Left renal cortex interstitium (tissue), 4 donors: Measurements from ENCODE around the gene SP1. TPM values are rescaled to one million over a fixed set of nuclear protein-coding genes. Genes with fewer than 3 reads are reported as not detected.

Experiments used
- polyA plus RNA-seq, 4 donors: library from polyadenylated mRNA; unstranded; fragments of 120-200 nt; gene quantifications; one replicate each; pipeline ENCODE4 v1.2.1, GENCODE V29; 2013; ENCODE audit not compliant: insufficient read length in 4 of 4

The SP1 gene
- polyA plus RNA-seq, 4 donors = 65.1 to 84.2 (median 78.0) TPM

Other genes starting within 250 kb of the SP1 start
- gene ZNF740, start 199.5 kb upstream of the SP1 start, polyA plus RNA-seq = 10 to 100 TPM; 64.1 to 80.8 (median 67.7) TPM
- gene CSAD, start 199.3 kb upstream of the SP1 start, polyA plus RNA-seq = 100 to 1,000 TPM in 2 of 4 donors, 10 to 100 TPM in 2; 25.9 to 126 (median 69.1) TPM
- gene ITGB7, start 172.9 kb upstream of the SP1 start, polyA plus RNA-seq = 1 to 10 TPM; 1.2 to 1.7 (median 1.3) TPM
- 10 to 100 TPM; 27.5 to 39.6 (median 36.5) TPM for gene RARG, start 148.0 kb upstream of the SP1 start, polyA plus RNA-seq
- gene ESPL1, start 111.9 kb upstream of the SP1 start, polyA plus RNA-seq = 10 to 100 TPM in 2 of 4 donors, 1 to 10 TPM in 2; 8.7 to 18.1 (median 11.4) TPM
- 100 to 1,000 TPM; 589 to 875 (median 641) TPM for gene PFDN5, start 84.6 kb upstream of the SP1 start, polyA plus RNA-seq
- 10 to 100 TPM; 48.4 to 60.0 (median 57.7) TPM for gene MYG1, start 80.5 kb upstream of the SP1 start, polyA plus RNA-seq
- 10 to 100 TPM; 68.2 to 95.5 (median 83.3) TPM for gene AAAS, start 58.6 kb upstream of the SP1 start, polyA plus RNA-seq
- gene SP7, start 43.8 kb upstream of the SP1 start, polyA plus RNA-seq = under 1 TPM; 0.21 to 0.41 (median 0.29) TPM
- under 1 TPM; 0.24 to 0.65 (median 0.45) TPM for gene AMHR2, start 43.7 kb downstream of the SP1 start, polyA plus RNA-seq
- gene PRR13, start 61.6 kb downstream of the SP1 start, polyA plus RNA-seq = 100 to 1,000 TPM; 159 to 202 (median 174) TPM
- gene PCBP2, start 71.9 kb downstream of the SP1 start, polyA plus RNA-seq = 1,000 to 10,000 TPM in 3 of 4 donors, 100 to 1,000 TPM in 1; 971 to 1,152 (median 1,079) TPM
- gene MAP3K12, start 119.3 kb downstream of the SP1 start, polyA plus RNA-seq = 10 to 100 TPM; 17.6 to 37.8 (median 28.6) TPM
- gene TARBP2, start 121.1 kb downstream of the SP1 start, polyA plus RNA-seq = 10 to 100 TPM; 40.6 to 60.3 (median 53.4) TPM
- gene NPFF, start 127.3 kb downstream of the SP1 start, polyA plus RNA-seq = 1 to 10 TPM in 1 of 4 donors, under 1 TPM in 1, not detected in 2; 0.73 to 1.3 TPM
- gene ATF7, start 246.2 kb downstream of the SP1 start, polyA plus RNA-seq = 10 to 100 TPM; 35.6 to 47.6 (median 44.7) TPM